AG04449 (cell line): ENCODE results near the gene TMEM185B.

Source experiments
- CTCF ChIA-PET: fragments of 350-600 bp; formaldehyde crosslinking; extraction: SDS; loops from one replicate; lab custom pipeline; 2021; ENCODE audit warnings: antibody characterized with exemption; lab: Yijun Ruan, JAX
- POLR2A ChIA-PET: fragments of 400-600, 350-600 bp; formaldehyde crosslinking; extraction: SDS; loops from one replicate; lab custom pipeline; 2020; ENCODE audit warnings: antibody characterized with exemption, inconsistent platforms; lab: Yijun Ruan, JAX
- DNase-seq: peaks from one replicate; pipeline ENCODE4 v3.0.0-alpha.2; 2010; ENCODE audit warnings: low read depth, low spot score
- H3K4me3 ChIP-seq: 2 replicates; pipeline ENCODE4 v1.5.1; 2011; ENCODE audit warnings: low read depth, mild to moderate bottlenecking, control low read depth, low read length
- CTCF ChIP-seq: IDR thresholded peaks from one replicate; pipeline ENCODE4 v1.5.1; 2011; ENCODE audit warnings: mild to moderate bottlenecking, moderate library complexity, low read length, control low read depth, inconsistent platforms; ENCODE audit not compliant: insufficient read depth; ENCODE audit errors: missing control alignments

TMEM185B gene

GRCh38 chr2:120209427-120210269, 13.6 kb downstream of the TMEM185B start:
- CTCF ChIA-PET = no interaction called here
- no peak for TF ChIP-seq CTCF
- DNase-seq = no peak
- H3K4me3 ChIP-seq = no peak overlapping the region
- POLR2A ChIA-PET = interaction anchor here (1.3 kb wide), 1 partner anchor 10 kb away, joined by 3 read pairs; no protein-coding TSS in a partner anchor

GRCh38 chr2:120208381-120209353, 14.5 kb downstream of the TMEM185B start:
- H3K4me3 ChIP-seq = no peak overlapping the region
- ChIA-PET POLR2A (interaction anchor here (0.8 kb wide), 1 partner anchor 56 kb away, joined by 3 read pairs; no protein-coding TSS in a partner anchor), CTCF (interaction anchor here (1.0 kb wide), 1 partner anchor 20 kb away, joined by 3 read pairs; no protein-coding TSS in a partner anchor)
- TF ChIP-seq CTCF = no peak
- no peak for DNase-seq

- H3K4me3 ChIP-seq = no peak overlapping the region
- no peak for DNase-seq
- POLR2A ChIA-PET = no interaction called here
- CTCF ChIA-PET = interaction anchor here (0.9 to 1.1 kb wide), 3 partner anchors 13 to 56 kb away, joined by 3 read pairs; no protein-coding TSS in a partner anchor
- TF ChIP-seq CTCF = peak; percentile 50
Observed at GRCh38 chr2:120206022-120206581, 17.1 kb downstream of the TMEM185B start.

- POLR2A ChIA-PET = no interaction called here
- no peak for TF ChIP-seq CTCF
- H3K4me3 ChIP-seq = no peak overlapping the region
- DNase-seq = no peak
- CTCF ChIA-PET = interaction anchor here (0.9 kb wide), 1 partner anchor 29 kb away, joined by 3 read pairs; no protein-coding TSS in a partner anchor
Observed at GRCh38 chr2:120204945-120205670, 18.1 kb downstream of the TMEM185B start.

- DNase-seq = no peak
- TF ChIP-seq CTCF = no peak
- CTCF ChIA-PET = interaction anchor here (0.9 kb wide), 1 partner anchor 28 kb away, joined by 3 read pairs; no protein-coding TSS in a partner anchor
- H3K4me3 ChIP-seq = no peak overlapping the region
- POLR2A ChIA-PET = interaction anchor here (1.0 kb wide), 1 partner anchor 109 kb away, joined by 4 read pairs; no protein-coding TSS in a partner anchor
Observed at GRCh38 chr2:120204417-120204816, 18.8 kb downstream of the TMEM185B start.
